ENCODE measurements around the gene MAPK11. TPM values are rescaled to one million over a fixed set of nuclear protein-coding genes. Genes with fewer than 3 reads are reported as not detected.
A peak's percentile ranks its signal among the peaks of the same experiment; 100 is the strongest.

The MAPK11 gene
- total and polyA plus RNA-seq, 10 of the 15 experiments (the other 5 are each of a cell fraction or from before 2014, with no cell fraction given) = 0.05 to 12.8 (median 3.7) TPM

DNA sequence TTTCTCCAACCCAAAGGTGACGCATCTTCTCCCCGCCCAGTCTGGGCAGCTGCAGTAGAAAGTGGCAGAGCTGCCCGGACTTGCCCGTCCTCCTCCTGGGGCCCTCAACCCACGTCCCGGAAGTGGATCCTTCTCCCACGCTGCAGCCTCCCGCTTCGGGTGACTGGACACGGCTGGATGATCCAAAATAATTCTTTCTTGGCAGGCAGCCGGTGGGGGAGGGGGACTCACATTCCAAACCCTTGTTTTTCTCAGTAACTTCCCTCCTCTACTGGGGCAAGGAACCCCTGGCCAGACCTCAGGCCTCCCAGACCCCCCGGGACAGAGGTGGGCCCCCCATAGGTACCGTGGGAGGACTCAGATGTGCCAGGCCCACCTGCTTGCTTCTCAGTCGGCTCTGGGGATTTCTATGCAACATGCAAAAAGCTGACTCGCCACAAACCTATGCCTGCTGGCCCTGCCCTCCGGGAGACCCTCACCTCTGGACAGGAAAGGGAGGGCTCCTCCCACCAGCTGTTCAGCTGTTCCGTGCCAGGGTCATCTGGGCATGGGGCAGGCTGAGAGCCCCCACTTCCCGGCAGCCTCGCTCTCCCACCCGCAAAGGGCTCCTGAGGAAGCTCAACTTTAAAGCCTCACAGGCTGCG, 35.9 kb upstream of the MAPK11 start (continued):
- TF ChIP-seq SPI1 (IDR thresholded peaks at IDR 0.05; ENCODE audit: borderline replicate concordance, insufficient read depth, low read depth, low read length) = no peak
- peak; percentile 70 for TF ChIP-seq NR2C1 (IDR thresholded peaks at IDR 0.05)
- TF ChIP-seq, protein P1, sequence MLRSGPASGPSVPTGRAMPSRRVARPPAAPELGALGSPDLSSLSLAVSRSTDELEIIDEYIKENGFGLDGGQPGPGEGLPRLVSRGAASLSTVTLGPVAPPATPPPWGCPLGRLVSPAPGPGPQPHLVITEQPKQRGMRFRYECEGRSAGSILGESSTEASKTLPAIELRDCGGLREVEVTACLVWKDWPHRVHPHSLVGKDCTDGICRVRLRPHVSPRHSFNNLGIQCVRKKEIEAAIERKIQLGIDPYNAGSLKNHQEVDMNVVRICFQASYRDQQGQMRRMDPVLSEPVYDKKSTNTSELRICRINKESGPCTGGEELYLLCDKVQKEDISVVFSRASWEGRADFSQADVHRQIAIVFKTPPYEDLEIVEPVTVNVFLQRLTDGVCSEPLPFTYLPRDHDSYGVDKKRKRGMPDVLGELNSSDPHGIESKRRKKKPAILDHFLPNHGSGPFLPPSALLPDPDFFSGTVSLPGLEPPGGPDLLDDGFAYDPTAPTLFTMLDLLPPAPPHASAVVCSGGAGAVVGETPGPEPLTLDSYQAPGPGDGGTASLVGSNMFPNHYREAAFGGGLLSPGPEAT (IDR thresholded peaks at IDR 0.05; ENCODE audit: low read depth) = peak; percentile 72
- TF ChIP-seq, protein P2, sequence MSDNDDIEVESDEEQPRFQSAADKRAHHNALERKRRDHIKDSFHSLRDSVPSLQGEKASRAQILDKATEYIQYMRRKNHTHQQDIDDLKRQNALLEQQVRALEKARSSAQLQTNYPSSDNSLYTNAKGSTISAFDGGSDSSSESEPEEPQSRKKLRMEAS (IDR thresholded peaks at IDR 0.05; ENCODE audit: low read depth, low read length) = no peak
- TF ChIP-seq CBX3 (IDR thresholded peaks at IDR 0.05; ENCODE audit: borderline replicate concordance, low read depth) = no peak
- TF ChIP-seq, protein P3, sequence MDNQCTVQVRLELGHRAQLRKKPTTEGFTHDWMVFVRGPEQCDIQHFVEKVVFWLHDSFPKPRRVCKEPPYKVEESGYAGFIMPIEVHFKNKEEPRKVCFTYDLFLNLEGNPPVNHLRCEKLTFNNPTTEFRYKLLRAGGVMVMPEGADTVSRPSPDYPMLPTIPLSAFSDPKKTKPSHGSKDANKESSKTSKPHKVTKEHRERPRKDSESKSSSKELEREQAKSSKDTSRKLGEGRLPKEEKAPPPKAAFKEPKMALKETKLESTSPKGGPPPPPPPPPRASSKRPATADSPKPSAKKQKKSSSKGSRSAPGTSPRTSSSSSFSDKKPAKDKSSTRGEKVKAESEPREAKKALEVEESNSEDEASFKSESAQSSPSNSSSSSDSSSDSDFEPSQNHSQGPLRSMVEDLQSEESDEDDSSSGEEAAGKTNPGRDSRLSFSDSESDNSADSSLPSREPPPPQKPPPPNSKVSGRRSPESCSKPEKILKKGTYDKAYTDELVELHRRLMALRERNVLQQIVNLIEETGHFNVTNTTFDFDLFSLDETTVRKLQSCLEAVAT (IDR thresholded peaks at IDR 0.05) = 0 out of 2 replicates have a peak, but pooled peaks have one; percentile 21
- peak; percentile 44 for TF ChIP-seq RUNX3 (IDR thresholded peaks at IDR 0.05; ENCODE audit: low read length)
- TF ChIP-seq ATF7 (IDR thresholded peaks at IDR 0.05; ENCODE audit: low read depth) = peak; percentile 62; the same call in 1 of the 2 replicates
- TF ChIP-seq, protein P4, sequence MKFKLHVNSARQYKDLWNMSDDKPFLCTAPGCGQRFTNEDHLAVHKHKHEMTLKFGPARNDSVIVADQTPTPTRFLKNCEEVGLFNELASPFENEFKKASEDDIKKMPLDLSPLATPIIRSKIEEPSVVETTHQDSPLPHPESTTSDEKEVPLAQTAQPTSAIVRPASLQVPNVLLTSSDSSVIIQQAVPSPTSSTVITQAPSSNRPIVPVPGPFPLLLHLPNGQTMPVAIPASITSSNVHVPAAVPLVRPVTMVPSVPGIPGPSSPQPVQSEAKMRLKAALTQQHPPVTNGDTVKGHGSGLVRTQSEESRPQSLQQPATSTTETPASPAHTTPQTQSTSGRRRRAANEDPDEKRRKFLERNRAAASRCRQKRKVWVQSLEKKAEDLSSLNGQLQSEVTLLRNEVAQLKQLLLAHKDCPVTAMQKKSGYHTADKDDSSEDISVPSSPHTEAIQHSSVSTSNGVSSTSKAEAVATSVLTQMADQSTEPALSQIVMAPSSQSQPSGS (IDR thresholded peaks at IDR 0.05; ENCODE audit: low read length) = no peak
- TF ChIP-seq SMAD1 (IDR thresholded peaks at IDR 0.05; ENCODE audit: low read depth, partially characterized antibody) = no peak
- TF ChIP-seq, protein P5, sequence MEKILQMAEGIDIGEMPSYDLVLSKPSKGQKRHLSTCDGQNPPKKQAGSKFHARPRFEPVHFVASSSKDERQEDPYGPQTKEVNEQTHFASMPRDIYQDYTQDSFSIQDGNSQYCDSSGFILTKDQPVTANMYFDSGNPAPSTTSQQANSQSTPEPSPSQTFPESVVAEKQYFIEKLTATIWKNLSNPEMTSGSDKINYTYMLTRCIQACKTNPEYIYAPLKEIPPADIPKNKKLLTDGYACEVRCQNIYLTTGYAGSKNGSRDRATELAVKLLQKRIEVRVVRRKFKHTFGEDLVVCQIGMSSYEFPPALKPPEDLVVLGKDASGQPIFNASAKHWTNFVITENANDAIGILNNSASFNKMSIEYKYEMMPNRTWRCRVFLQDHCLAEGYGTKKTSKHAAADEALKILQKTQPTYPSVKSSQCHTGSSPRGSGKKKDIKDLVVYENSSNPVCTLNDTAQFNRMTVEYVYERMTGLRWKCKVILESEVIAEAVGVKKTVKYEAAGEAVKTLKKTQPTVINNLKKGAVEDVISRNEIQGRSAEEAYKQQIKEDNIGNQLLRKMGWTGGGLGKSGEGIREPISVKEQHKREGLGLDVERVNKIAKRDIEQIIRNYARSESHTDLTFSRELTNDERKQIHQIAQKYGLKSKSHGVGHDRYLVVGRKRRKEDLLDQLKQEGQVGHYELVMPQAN (conservative IDR thresholded peaks at IDR 0.05) = peak; percentile 74
- TF ChIP-seq, protein P6, sequence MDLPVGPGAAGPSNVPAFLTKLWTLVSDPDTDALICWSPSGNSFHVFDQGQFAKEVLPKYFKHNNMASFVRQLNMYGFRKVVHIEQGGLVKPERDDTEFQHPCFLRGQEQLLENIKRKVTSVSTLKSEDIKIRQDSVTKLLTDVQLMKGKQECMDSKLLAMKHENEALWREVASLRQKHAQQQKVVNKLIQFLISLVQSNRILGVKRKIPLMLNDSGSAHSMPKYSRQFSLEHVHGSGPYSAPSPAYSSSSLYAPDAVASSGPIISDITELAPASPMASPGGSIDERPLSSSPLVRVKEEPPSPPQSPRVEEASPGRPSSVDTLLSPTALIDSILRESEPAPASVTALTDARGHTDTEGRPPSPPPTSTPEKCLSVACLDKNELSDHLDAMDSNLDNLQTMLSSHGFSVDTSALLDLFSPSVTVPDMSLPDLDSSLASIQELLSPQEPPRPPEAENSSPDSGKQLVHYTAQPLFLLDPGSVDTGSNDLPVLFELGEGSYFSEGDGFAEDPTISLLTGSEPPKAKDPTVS (IDR thresholded peaks at IDR 0.05; ENCODE audit: low read depth, low read length) = no peak
- TF ChIP-seq POLR2AphosphoS5 (IDR thresholded peaks at IDR 0.05; ENCODE audit: low read length) = peak; percentile 52; the same call in 1 of the 2 replicates
- TF ChIP-seq RAD51 (IDR thresholded peaks at IDR 0.05) = no peak
- TF ChIP-seq RBBP5 (conservative IDR thresholded peaks at IDR 0.05) = no peak
- TF ChIP-seq SMC3 (IDR thresholded peaks at IDR 0.05; ENCODE audit: borderline replicate concordance, low read length) = no peak
- TF ChIP-seq ZBED1 (IDR thresholded peaks at IDR 0.05; ENCODE audit: borderline replicate concordance) = 0 out of 2 replicates have a peak, but pooled peaks have one; percentile 44
- no peak; the same call in 1 of the 2 replicates for TF ChIP-seq DPF2 (IDR thresholded peaks at IDR 0.05)
- TF ChIP-seq GABPA (IDR thresholded peaks at IDR 0.05; ENCODE audit: low read depth) = no peak
- peak; percentile 87 to 90; a peak in 3 of 4 replicates for TF ChIP-seq IKZF2 (IDR thresholded peaks at IDR 0.05)
- TF ChIP-seq POLR2AphosphoS2 (IDR thresholded peaks at IDR 0.05; ENCODE audit: low read depth, low read length) = no peak
- TF ChIP-seq HDAC6 (IDR thresholded peaks at IDR 0.05; ENCODE audit: unreplicated experiment) = no peak

Data from GM12878 (cell line).